Glomerular visceral epithelial cell (primary cell): Measurements from ENCODE around the gene ZNF500.
A peak's percentile ranks its signal among the peaks of the same experiment; 100 is the strongest.

ENCODE experiments used
- DNase-seq: peaks from one replicate; pipeline ENCODE4 v3.0.0-alpha.2; 2016; ENCODE audit errors: extremely low spot score

The ZNF500 gene

GRCh38 chr16:4772351-4772750 is 5.4 kb upstream of the ZNF500 start:
- DNase-seq, result no peak

- no peak for DNase-seq
Observed at GRCh38 chr16:4771646-4772045, 4.7 kb upstream of the ZNF500 start.

- no peak for DNase-seq
Observed at GRCh38 chr16:4769306-4769638, 2.3 kb upstream of the ZNF500 start.

GRCh38 chr16:4768549-4769305 is 1.8 kb upstream of the ZNF500 start:
- DNase-seq, result peak; percentile 91

- no peak for DNase-seq
Observed at GRCh38 chr16:4767872-4768548, 1.0 kb upstream of the ZNF500 start.

- DNase-seq, result no peak
Observed at GRCh38 chr16:4765511-4766474, 1.2 kb downstream of the ZNF500 start.

- no peak for DNase-seq
Observed at GRCh38 chr16:4763791-4764190, 3.2 kb downstream of the ZNF500 start.

- no peak for DNase-seq
Observed at GRCh38 chr16:4762205-4762604, 4.8 kb downstream of the ZNF500 start.

- DNase-seq, result no peak
Observed at GRCh38 chr16:4760221-4760910, 6.6 kb downstream of the ZNF500 start.

GRCh38 chr16:4755687-4756086 is 11.3 kb downstream of the ZNF500 start:
- DNase-seq, result no peak

- DNase-seq, result no peak
Observed at GRCh38 chr16:4754865-4755264, 12.1 kb downstream of the ZNF500 start.

GRCh38 chr16:4753227-4753626 is 13.7 kb downstream of the ZNF500 start:
- DNase-seq, result no peak

GRCh38 chr16:4752351-4753100 is 14.4 kb downstream of the ZNF500 start:
- no peak for DNase-seq

GRCh38 chr16:4750896-4751295 is 16.1 kb downstream of the ZNF500 start:
- DNase-seq, result no peak

- no peak for DNase-seq
Observed at GRCh38 chr16:4749700-4750257, 17.2 kb downstream of the ZNF500 start.

- no peak for DNase-seq
Observed at GRCh38 chr16:4748682-4749411, 18.1 kb downstream of the ZNF500 start.

GRCh38 chr16:4747906-4748681 is 18.9 kb downstream of the ZNF500 start:
- DNase-seq, result no peak

- DNase-seq, result no peak
Observed at GRCh38 chr16:4746991-4747574, 19.9 kb downstream of the ZNF500 start.

GRCh38 chr16:4746215-4746614 is 20.7 kb downstream of the ZNF500 start:
- no peak for DNase-seq
